WTC11 (cell line): ENCODE measurements around the gene EMC9. TPM values are rescaled to one million over a fixed set of nuclear protein-coding genes. Genes with fewer than 3 reads are reported as not detected.

ENCODE experiments used
- ATAC-seq: fragments of 200-7000 bp; cut with Tn5 transposase; 2 replicates; pipeline ENCODE4 v1.10.0; 2021; ENCODE audit warnings: mild to moderate bottlenecking, moderate library complexity
- CTCF ChIA-PET: fragments of 300-600 bp; sonication (Branson Sonifier 250); formaldehyde crosslinking; loops from one replicate; lab custom pipeline; 2021; ENCODE audit warnings: antibody characterized with exemption; lab: Charles Lee
- POLR2A ChIA-PET: fragments of 350-600 bp; sonication (Branson Sonifier 250); formaldehyde crosslinking; loops from one replicate; lab custom pipeline; 2021; ENCODE audit warnings: antibody characterized with exemption; lab: Charles Lee
- DNase-seq: peaks from one replicate; pipeline ENCODE4 v3.0.0; 2021; ENCODE audit warnings: low spot score
- H3K27ac Mint-ChIP-seq: 2 replicates; pipeline ENCODE4 v1.8.0; 2021; ENCODE audit warnings: mixed read lengths
- H3K27me3 Mint-ChIP-seq: 2 replicates; pipeline ENCODE4 v1.8.0; 2021; ENCODE audit warnings: low read depth, mild to moderate bottlenecking, moderate library complexity, mixed read lengths
- H3K36me3 Mint-ChIP-seq: 2 replicates; pipeline ENCODE4 v1.8.0; 2021; ENCODE audit warnings: mixed read lengths
- H3K4me1 Mint-ChIP-seq: 2 replicates; pipeline ENCODE4 v1.8.0; 2022; ENCODE audit warnings: mixed read lengths
- H3K4me3 Mint-ChIP-seq: 2 replicates; pipeline ENCODE4 v1.8.0; 2021; ENCODE audit warnings: mild to moderate bottlenecking, moderate library complexity, mixed read lengths
- H3K9me3 Mint-ChIP-seq: 2 replicates; pipeline ENCODE4 v1.8.0; 2021; ENCODE audit warnings: mixed read lengths
- CBFB ChIP-seq: sonication (generic); formaldehyde crosslinking; IDR thresholded peaks from 2 replicates; pipeline ENCODE4 v1.8.1; 2022; ENCODE audit warnings: mild to moderate bottlenecking, low read depth, missing genetic modification reagents
- EMX1 ChIP-seq: fragments of 250-450 bp; sonication (Bioruptor Pico); IDR thresholded peaks from 2 replicates; pipeline ENCODE4 v1.8.0; 2021; ENCODE audit warnings: mild to moderate bottlenecking
- FOXK1 ChIP-seq: sonication (generic); formaldehyde crosslinking; IDR thresholded peaks from 2 replicates; pipeline ENCODE4 v1.8.0; 2022; ENCODE audit warnings: mild to moderate bottlenecking, moderate library complexity, missing genetic modification reagents
- GABPB1 ChIP-seq: sonication (generic); formaldehyde crosslinking; IDR thresholded peaks from 2 replicates; pipeline ENCODE4 v1.8.1; 2023; ENCODE audit warnings: mild to moderate bottlenecking, missing genetic modification reagents
- NR3C1 ChIP-seq: sonication (generic); formaldehyde crosslinking; conservative IDR thresholded peaks from 2 replicates; pipeline ENCODE4 v1.8.1; 2023; ENCODE audit warnings: low read depth, mild to moderate bottlenecking, missing genetic modification reagents
- OVOL2 ChIP-seq: fragments of 250-450 bp; sonication (Bioruptor Pico); IDR thresholded peaks from 2 replicates; pipeline ENCODE4 v1.9.0; 2021; ENCODE audit warnings: mild to moderate bottlenecking, borderline replicate concordance
- RELA ChIP-seq: sonication (generic); formaldehyde crosslinking; IDR thresholded peaks from 2 replicates; pipeline ENCODE4 v1.8.1; 2022; ENCODE audit warnings: missing genetic modification reagents, mild to moderate bottlenecking, borderline replicate concordance
- SMAD4 ChIP-seq: sonication (generic); formaldehyde crosslinking; IDR thresholded peaks from 2 replicates; pipeline ENCODE4 v1.8.0; 2022; ENCODE audit warnings: mild to moderate bottlenecking, missing genetic modification reagents
- ZNF219 ChIP-seq: sonication (generic); formaldehyde crosslinking; IDR thresholded peaks from 2 replicates; pipeline ENCODE4 v1.8.0; 2023; ENCODE audit warnings: missing genetic modification reagents, mild to moderate bottlenecking, borderline replicate concordance
- ZNF317 ChIP-seq: sonication (generic); formaldehyde crosslinking; IDR thresholded peaks from 2 replicates; pipeline ENCODE4 v1.8.1; 2023; ENCODE audit warnings: low read depth, mild to moderate bottlenecking, moderate library complexity, missing genetic modification reagents, borderline replicate concordance
- ZNF671 ChIP-seq: fragments of 250-450 bp; sonication (Bioruptor Pico); IDR thresholded peaks from 2 replicates; pipeline ENCODE4 v1.8.0; 2021; ENCODE audit warnings: mild to moderate bottlenecking
- total RNA-seq: library from RNA; stranded (reverse); gene quantifications from 3 replicates; pipeline ENCODE4 v1.2.3, GENCODE V29; 2021
- TF ChIP-seq, protein P1 (sequence below): sonication (generic); formaldehyde crosslinking; IDR thresholded peaks from 2 replicates; pipeline ENCODE4 v1.8.1; 2023; ENCODE audit warnings: mild to moderate bottlenecking, missing genetic modification reagents, moderate library complexity
- TF ChIP-seq, protein P2 (sequence below): sonication (generic); formaldehyde crosslinking; IDR thresholded peaks from 2 replicates; pipeline ENCODE4 v1.8.0; 2022; ENCODE audit warnings: mild to moderate bottlenecking, missing genetic modification reagents
- TF ChIP-seq, protein P3 (sequence below): fragments of 250-450 bp; sonication (Bioruptor Pico); IDR thresholded peaks from 2 replicates; pipeline ENCODE4 v1.9.0; 2021; ENCODE audit warnings: mild to moderate bottlenecking
- TF ChIP-seq, protein P4 (sequence below): sonication (generic); formaldehyde crosslinking; IDR thresholded peaks from 2 replicates; pipeline ENCODE4 v1.8.0; 2023; ENCODE audit warnings: missing genetic modification reagents, mild to moderate bottlenecking, borderline replicate concordance
- TF ChIP-seq, protein P5 (sequence below): fragments of 250-450 bp; sonication (Bioruptor Pico); conservative IDR thresholded peaks from 2 replicates; pipeline ENCODE4 v1.9.0; 2021; ENCODE audit warnings: mild to moderate bottlenecking

The EMC9 gene
- total RNA-seq, 1 experiment from 2014 or later, result 44.4 TPM

DNA sequence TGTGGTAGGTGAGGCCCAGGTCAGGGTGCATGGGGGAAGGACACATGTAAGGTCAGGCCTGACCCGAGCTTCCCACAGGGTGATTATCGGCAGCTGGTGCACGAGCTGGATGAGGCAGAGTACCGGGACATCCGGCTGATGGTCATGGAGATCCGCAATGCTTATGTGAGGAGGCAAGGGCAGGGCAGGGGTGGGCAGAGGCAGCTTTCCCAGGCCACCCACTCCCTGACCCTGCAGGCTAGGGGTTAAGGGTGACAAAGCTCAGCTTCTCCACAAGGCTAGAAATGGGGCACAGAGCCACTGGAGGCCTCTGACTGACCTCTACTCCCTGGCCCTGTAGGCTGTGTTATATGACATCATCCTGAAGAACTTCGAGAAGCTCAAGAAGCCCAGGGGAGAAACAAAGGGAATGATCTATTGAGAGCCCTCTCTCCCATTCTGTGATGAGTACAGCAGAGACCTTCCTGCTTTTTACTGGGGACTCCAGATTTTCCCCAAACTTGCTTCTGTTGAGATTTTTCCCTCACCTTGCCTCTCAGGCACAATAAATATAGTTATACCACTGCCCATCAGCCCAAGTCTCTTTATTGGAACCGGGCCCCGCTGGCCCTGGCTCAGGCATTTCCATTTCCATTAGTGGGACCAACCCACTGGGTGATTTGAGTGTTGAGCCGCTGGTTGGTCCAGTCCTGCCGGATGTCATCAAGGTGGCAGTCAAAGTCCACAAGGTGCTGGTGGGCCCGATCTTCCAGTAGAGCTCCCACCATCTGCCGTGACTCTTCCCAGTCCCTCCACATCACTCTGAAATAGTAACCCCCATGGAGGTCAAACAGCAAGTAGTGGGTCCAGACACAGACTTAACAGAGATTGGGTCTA is 2.8 kb downstream of the EMC9 start (continued):
- TF ChIP-seq, protein P1, sequence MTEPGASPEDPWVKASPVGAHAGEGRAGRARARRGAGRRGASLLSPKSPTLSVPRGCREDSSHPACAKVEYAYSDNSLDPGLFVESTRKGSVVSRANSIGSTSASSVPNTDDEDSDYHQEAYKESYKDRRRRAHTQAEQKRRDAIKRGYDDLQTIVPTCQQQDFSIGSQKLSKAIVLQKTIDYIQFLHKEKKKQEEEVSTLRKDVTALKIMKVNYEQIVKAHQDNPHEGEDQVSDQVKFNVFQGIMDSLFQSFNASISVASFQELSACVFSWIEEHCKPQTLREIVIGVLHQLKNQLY, result no peak
- no peak for TF ChIP-seq ZNF317
- no peak for TF ChIP-seq CBFB (CRISPR knock-in tag)
- no peak for TF ChIP-seq NR3C1 (CRISPR knock-in tag)
- TF ChIP-seq EMX1 (CRISPR knock-in tag), result no peak
- TF ChIP-seq, protein P2, sequence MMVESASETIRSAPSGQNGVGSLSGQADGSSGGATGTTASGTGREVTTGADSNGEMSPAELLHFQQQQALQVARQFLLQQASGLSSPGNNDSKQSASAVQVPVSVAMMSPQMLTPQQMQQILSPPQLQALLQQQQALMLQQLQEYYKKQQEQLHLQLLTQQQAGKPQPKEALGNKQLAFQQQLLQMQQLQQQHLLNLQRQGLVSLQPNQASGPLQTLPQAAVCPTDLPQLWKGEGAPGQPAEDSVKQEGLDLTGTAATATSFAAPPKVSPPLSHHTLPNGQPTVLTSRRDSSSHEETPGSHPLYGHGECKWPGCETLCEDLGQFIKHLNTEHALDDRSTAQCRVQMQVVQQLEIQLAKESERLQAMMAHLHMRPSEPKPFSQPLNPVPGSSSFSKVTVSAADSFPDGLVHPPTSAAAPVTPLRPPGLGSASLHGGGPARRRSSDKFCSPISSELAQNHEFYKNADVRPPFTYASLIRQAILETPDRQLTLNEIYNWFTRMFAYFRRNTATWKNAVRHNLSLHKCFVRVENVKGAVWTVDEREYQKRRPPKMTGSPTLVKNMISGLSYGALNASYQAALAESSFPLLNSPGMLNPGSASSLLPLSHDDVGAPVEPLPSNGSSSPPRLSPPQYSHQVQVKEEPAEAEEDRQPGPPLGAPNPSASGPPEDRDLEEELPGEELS (CRISPR knock-in tag), result no peak
- TF ChIP-seq OVOL2 (CRISPR knock-in tag), result no peak
- no peak for TF ChIP-seq RELA (CRISPR knock-in tag)

DNA sequence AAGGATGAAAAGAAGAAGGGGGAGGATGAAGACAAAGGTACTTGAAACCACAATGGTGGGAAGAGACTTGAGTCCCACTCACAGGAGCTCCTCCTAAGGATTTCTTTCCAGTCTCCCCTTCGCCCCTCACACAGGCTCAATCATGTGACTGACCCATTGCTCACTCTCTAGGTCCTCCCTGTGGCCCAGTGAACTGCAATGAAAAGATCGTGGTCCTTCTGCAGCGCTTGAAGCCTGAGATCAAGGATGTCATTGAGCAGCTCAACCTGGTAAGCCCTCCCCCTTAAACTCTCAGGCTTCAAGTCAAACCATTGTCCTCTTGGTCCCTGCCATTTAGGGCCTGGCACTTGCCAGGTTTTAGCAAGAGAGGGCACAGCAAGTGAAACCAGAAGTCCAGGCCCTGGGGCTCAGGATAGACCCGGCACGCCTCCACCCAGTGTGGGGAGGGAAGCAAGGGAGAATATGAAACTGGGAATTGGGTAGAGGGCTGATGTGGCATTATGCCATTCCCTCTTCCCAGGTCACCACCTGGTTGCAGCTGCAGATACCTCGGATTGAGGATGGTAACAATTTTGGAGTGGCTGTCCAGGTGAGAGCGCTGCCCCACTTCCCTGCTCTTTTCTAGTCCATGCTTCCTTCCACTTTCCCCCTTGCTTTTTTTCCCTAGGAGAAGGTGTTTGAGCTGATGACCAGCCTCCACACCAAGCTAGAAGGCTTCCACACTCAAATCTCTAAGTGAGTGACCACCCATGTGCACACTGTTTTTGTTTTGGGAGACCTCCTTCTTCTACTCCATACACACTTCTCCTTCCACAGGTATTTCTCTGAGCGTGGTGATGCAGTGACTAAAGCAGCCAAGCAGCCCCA is 3.6 kb downstream of the EMC9 start:
- CTCF ChIA-PET, result interaction anchor here (1.4 to 4.3 kb wide), 7 partner anchors 9 to 80 kb away, joined by 5 to 31 read pairs (median 20); partner anchors contain the start of genes DCAF11, IRF9, MDP1 and NRL

DNA sequence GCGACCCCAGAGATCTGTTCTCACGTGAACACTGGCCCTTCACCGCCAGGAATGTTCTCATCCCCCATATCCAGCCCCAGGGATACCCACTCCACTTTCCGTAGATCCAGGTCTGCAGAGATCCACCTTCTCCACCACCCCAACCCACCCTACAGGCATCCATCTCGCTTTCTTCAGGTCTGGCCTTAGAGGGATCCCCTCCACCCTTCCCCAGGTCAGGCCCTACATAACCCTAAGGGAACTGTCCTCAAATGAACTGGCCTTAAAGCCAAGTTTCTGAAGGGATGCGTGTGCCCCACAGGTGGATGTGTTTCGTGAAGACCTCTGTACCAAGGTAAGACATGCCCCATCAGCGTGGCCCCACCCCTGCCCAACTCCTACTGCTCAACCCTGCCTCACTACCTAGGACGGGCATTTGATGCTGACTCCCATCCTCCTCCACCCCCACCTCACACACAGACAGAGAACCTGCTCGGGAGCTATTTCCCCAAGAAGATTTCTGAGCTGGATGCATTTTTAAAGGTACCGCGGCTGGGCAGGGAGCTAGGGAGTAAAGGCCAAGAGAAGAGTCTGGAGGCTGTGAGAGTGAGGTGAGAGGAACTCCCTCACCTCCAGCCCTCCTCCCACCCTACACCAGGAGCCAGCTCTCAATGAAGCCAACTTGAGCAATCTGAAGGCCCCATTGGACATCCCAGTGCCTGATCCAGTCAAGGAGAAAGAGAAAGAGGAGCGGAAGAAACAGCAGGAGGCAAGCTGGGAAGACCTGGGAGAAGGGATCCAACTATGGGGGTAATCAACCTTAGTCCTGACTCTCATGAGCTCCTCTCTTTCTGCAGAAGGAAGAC is 4.5 kb downstream of the EMC9 start:
- Mint-ChIP-seq H3K27me3 (no peaks in the 10 kb centered on the region; the same call in 1 of the 2 replicates), H3K4me3 (peak overlapping the region; percentile 80), H3K4me1 (peaks cover 31% of the 10 kb centered on the region), H3K36me3 (peaks cover 26% of the 10 kb centered on the region), H3K9me3 (no peaks in the 10 kb centered on the region), H3K27ac (no peak overlapping the region)
- POLR2A ChIA-PET, result interaction anchor here (0.5 to 1.8 kb wide), 7 partner anchors 9 to 59 kb away, joined by 3 to 15 read pairs (median 5); partner anchors contain the start of genes DCAF11, NRL, PCK2 and TM9SF1
- CTCF ChIA-PET, result interaction anchor here (1.3 to 4.3 kb wide), 8 partner anchors 10 to 295 kb away, joined by 4 to 31 read pairs (median 18); partner anchors contain the start of genes DCAF11, IRF9, MDP1 and NRL
- ATAC-seq (no peak), DNase-seq (no peak)
- no peak for TF ChIP-seq FOXK1 (CRISPR knock-in tag)
- no peak for TF ChIP-seq ZNF671
- TF ChIP-seq, protein P3, sequence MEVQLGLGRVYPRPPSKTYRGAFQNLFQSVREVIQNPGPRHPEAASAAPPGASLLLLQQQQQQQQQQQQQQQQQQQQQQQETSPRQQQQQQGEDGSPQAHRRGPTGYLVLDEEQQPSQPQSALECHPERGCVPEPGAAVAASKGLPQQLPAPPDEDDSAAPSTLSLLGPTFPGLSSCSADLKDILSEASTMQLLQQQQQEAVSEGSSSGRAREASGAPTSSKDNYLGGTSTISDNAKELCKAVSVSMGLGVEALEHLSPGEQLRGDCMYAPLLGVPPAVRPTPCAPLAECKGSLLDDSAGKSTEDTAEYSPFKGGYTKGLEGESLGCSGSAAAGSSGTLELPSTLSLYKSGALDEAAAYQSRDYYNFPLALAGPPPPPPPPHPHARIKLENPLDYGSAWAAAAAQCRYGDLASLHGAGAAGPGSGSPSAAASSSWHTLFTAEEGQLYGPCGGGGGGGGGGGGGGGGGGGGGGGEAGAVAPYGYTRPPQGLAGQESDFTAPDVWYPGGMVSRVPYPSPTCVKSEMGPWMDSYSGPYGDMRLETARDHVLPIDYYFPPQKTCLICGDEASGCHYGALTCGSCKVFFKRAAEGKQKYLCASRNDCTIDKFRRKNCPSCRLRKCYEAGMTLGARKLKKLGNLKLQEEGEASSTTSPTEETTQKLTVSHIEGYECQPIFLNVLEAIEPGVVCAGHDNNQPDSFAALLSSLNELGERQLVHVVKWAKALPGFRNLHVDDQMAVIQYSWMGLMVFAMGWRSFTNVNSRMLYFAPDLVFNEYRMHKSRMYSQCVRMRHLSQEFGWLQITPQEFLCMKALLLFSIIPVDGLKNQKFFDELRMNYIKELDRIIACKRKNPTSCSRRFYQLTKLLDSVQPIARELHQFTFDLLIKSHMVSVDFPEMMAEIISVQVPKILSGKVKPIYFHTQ (CRISPR knock-in tag), result no peak
- no peak for TF ChIP-seq ZNF219 (CRISPR knock-in tag)
- TF ChIP-seq, protein P4, sequence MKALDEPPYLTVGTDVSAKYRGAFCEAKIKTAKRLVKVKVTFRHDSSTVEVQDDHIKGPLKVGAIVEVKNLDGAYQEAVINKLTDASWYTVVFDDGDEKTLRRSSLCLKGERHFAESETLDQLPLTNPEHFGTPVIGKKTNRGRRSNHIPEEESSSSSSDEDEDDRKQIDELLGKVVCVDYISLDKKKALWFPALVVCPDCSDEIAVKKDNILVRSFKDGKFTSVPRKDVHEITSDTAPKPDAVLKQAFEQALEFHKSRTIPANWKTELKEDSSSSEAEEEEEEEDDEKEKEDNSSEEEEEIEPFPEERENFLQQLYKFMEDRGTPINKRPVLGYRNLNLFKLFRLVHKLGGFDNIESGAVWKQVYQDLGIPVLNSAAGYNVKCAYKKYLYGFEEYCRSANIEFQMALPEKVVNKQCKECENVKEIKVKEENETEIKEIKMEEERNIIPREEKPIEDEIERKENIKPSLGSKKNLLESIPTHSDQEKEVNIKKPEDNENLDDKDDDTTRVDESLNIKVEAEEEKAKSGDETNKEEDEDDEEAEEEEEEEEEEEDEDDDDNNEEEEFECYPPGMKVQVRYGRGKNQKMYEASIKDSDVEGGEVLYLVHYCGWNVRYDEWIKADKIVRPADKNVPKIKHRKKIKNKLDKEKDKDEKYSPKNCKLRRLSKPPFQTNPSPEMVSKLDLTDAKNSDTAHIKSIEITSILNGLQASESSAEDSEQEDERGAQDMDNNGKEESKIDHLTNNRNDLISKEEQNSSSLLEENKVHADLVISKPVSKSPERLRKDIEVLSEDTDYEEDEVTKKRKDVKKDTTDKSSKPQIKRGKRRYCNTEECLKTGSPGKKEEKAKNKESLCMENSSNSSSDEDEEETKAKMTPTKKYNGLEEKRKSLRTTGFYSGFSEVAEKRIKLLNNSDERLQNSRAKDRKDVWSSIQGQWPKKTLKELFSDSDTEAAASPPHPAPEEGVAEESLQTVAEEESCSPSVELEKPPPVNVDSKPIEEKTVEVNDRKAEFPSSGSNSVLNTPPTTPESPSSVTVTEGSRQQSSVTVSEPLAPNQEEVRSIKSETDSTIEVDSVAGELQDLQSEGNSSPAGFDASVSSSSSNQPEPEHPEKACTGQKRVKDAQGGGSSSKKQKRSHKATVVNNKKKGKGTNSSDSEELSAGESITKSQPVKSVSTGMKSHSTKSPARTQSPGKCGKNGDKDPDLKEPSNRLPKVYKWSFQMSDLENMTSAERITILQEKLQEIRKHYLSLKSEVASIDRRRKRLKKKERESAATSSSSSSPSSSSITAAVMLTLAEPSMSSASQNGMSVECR (CRISPR knock-in tag), result 0 out of 2 replicates have a peak, but pooled peaks have one; percentile 21
- TF ChIP-seq, protein P5, sequence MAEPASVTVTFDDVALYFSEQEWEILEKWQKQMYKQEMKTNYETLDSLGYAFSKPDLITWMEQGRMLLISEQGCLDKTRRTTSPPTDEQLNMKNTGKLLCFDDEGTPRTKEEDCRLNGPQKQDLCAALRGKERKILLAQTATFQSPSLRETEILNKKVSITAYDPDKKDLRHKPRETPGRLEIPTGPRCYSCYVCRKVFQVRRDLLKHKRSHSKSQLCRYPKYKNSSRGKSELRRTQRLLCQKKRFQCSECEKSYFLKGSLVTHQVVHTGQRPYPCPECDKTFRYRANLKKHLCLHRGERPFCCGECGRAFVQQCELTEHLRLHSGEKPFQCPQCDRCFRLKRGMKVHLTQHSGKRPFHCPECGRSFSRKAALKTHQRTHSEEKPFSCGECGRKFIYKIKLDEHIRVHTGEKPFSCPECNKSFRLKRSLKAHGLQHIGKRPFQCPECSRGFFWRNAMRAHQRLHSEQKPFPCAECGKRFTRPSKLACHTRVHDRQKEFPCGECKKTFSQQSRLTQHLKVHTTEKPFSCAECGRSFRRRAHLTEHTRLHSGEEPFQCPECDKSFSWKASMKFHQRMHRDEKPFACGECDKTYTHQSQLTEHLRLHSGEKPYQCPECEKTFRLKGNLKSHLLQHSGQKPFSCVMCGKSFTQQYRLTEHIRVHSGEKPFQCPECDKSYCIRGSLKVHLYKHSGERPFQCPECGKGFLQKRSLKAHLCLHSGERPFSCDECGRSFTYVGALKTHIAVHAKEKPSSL (CRISPR knock-in tag), result no peak

More for the DNA sequence above, 3.6 kb downstream of the EMC9 start:
- Mint-ChIP-seq H3K27ac (peak overlapping the region; percentile 80), H3K9me3 (no peaks in the 10 kb centered on the region), H3K36me3 (peaks cover 26% of the 10 kb centered on the region), H3K4me3 (peak overlapping the region; percentile 80), H3K27me3 (no peaks in the 10 kb centered on the region; the same call in 1 of the 2 replicates), H3K4me1 (peaks cover 31% of the 10 kb centered on the region)
- TF ChIP-seq GABPB1 (CRISPR knock-in tag) (peak; percentile 26; the same call in 1 of the 2 replicates), SMAD4 (CRISPR knock-in tag) (no peak)
- POLR2A ChIA-PET, result interaction anchor here (1.0 to 1.7 kb wide), 3 partner anchors 10 to 44 kb away, joined by 3 to 5 read pairs (median 3); partner anchors contain the start of genes DCAF11, NRL and PCK2
- ATAC-seq (no peak), DNase-seq (no peak)
